K562 (cell line): ENCODE results near the gene ILF2. TPM values are rescaled to one million over a fixed set of nuclear protein-coding genes. Genes with fewer than 3 reads are reported as not detected.

Source experiments
- CHD2 ChIP-seq: IDR thresholded peaks from 2 replicates; pipeline ENCODE4 v1.6.1; 2011; ENCODE audit warnings: low read depth, low read length
- CXXC5 ChIP-seq: fragments of 250-450 bp; sonication (Bioruptor Pico); IDR thresholded peaks from 2 replicates; pipeline ENCODE4 v1.8.0; 2022; ENCODE audit warnings: inconsistent platforms, mild to moderate bottlenecking, moderate library complexity
- MBD2 ChIP-seq: sonication (generic); IDR thresholded peaks from 2 replicates; pipeline ENCODE4 v1.6.1; 2016; ENCODE audit warnings: low read depth, borderline replicate concordance
- MGA ChIP-seq: fragments of 450-650 bp; IDR thresholded peaks from 2 replicates; pipeline ENCODE4 v1.6.1; 2016; ENCODE audit warnings: mild to moderate bottlenecking, moderate library complexity
- NCOR1 ChIP-seq: fragments of 450-650 bp; IDR thresholded peaks from 2 replicates; pipeline ENCODE4 v1.6.1; 2016; ENCODE audit warnings: mild to moderate bottlenecking, moderate library complexity
- PHF8 ChIP-seq: fragments of 200-600 bp; sonication (generic); IDR thresholded peaks from 2 replicates; pipeline ENCODE4 v1.6.1; 2012; ENCODE audit warnings: mixed run types, mild to moderate bottlenecking, inconsistent platforms, low read length, moderate library complexity, borderline replicate concordance
- TOE1 ChIP-seq, 2 experiments: fragments of 450-650 bp in 1 of 2; sonication (generic) in 1 of 2; formaldehyde crosslinking in 1 of 2; IDR thresholded peaks; 2 replicates each; pipeline versions ENCODE4 v1.7.1 to v1.8.0; 2016 to 2022; ENCODE audit warnings: borderline replicate concordance in 2 of 2, mild to moderate bottlenecking in 2 of 2, antibody characterized with exemption in 1 of 2, inconsistent platforms in 1 of 2, low read depth in 1 of 2, missing genetic modification reagents in 1 of 2, moderate library complexity in 1 of 2
- TRIM28 ChIP-seq: fragments of 450-650 bp; IDR thresholded peaks from 2 replicates; pipeline ENCODE4 v1.6.1; 2017
- ZBTB12 ChIP-seq: fragments of 250-450 bp; sonication (Bioruptor Pico); IDR thresholded peaks from 2 replicates; pipeline ENCODE4 v1.4.0; 2020
- ZBTB17 ChIP-seq: fragments of 450-650 bp; formaldehyde crosslinking; IDR thresholded peaks from 2 replicates; pipeline ENCODE4 v1.4.0; 2020; ENCODE audit warnings: mild to moderate bottlenecking
- ZNF639 ChIP-seq, 2 experiments: fragments of 200-800 bp in 1 of 2; sonication (Bioruptor generic) in 1 of 2; sonication (generic) in 1 of 2; formaldehyde crosslinking in 1 of 2; IDR thresholded peaks in 1 of 2; conservative IDR thresholded peaks in 1 of 2; 2 replicates each; pipeline versions ENCODE4 v1.5.0 to v1.6.1; 2016 to 2020; ENCODE audit warnings: missing compliant biosample characterization in 1 of 2, missing genetic modification characterization in 1 of 2, missing genetic modification reagents in 1 of 2
- polyA plus RNA-seq, 8 experiments: library from polyadenylated mRNA; depleted of rRNA in 4 of 8; stranded (reverse) in 5 of 8; unstranded in 3 of 8; fragments of >200 nt; fragmentation: Nextera tagmentation in 2 of 8; fragmentation: Illumina TruSeq in 1 of 8; extraction: Ambion mirVana in 2 of 8; extraction: Trizol in 1 of 8; gene quantifications; 2 replicates each; pipeline versions ENCODE4 v1.2.1 to v1.2.3, GENCODE V29; 2011 to 2014; ENCODE audit warnings: inconsistent platforms in 1 of 8, missing spikeins in 1 of 8
- total RNA-seq, 7 experiments: library from RNA; depleted of rRNA in 6 of 7; stranded (reverse); fragments of >200 nt in 6 of 7; fragmentation: Illumina TruSeq in 2 of 7; extraction: Trizol in 2 of 7; gene quantifications; 2 replicates each; pipeline versions ENCODE4 v1.2.1 to v1.2.3, GENCODE V29; 2011 to 2021; ENCODE audit warnings: low replicate concordance in 1 of 7

The ILF2 gene
- total and polyA plus RNA-seq, 9 of the 15 experiments (the other 6 are each of a cell fraction or from before 2014, with no cell fraction given): 282 to 726 (median 474) TPM

- TF ChIP-seq MGA (peak; percentile 66), MBD2 (peak; percentile 52; the same call in 1 of the 2 replicates), TOE1 (IDR thresholded peaks at IDR 0.05; ENCODE audit: borderline replicate concordance) (0 out of 2 replicates have a peak, but pooled peaks have one; percentile 23), TOE1 (CRISPR knock-in tag; IDR thresholded peaks at IDR 0.05; ENCODE audit: borderline replicate concordance, low read depth) (no peak), CXXC5 (CRISPR knock-in tag) (0 out of 2 replicates have a peak, but pooled peaks have one; percentile 22), NCOR1 (peak; percentile 51), ZBTB12 (CRISPR knock-in tag) (no peak), PHF8 (peak; percentile 81), CHD2 (0 out of 2 replicates have a peak, but pooled peaks have one; percentile 5), TRIM28 (0 out of 2 replicates have a peak, but pooled peaks have one; percentile 27), ZBTB17 (CRISPR knock-in tag) (peak; percentile 36; the same call in 1 of the 2 replicates), ZNF639 (CRISPR knock-in tag; conservative IDR thresholded peaks at IDR 0.05 in 1 of 2, IDR thresholded peaks at IDR 0.05 in 1 of 2) (peak in 1 of 2 experiments; percentile 78; a peak in 2 of 4 replicates)
Observed at GRCh38 chr1:153626904-153627714, 43.7 kb downstream of the ILF2 start, which contains the start of gene S100A13 (continued).
